Natural killer cell (primary cell): Measurements from ENCODE around the gene STEAP2. TPM values are rescaled to one million over a fixed set of nuclear protein-coding genes. Genes with fewer than 3 reads are reported as not detected.

Source experiments
- ATAC-seq, 3 donors: fragments of 150-1000 bp in 2 of 3; fragments of 200-7000 bp in 1 of 3; cut with Tn5 transposase; 1 replicate in 1 of 3; 2 replicates in 2 of 3; pipeline ENCODE4 v1.10.0; 2021; ENCODE audit warnings: mild to moderate bottlenecking in 2 of 3, moderate library complexity in 2 of 3
- DNase-seq, 2 donors: peaks; one replicate each; pipeline versions ENCODE4 v3.0.0 to v3.0.0-alpha.2; 2013 to 2021; ENCODE audit warnings: mixed read lengths in 1 of 2
- H3K27ac ChIP-seq: one replicate; pipeline ENCODE4 v1.5.1; 2013; ENCODE audit warnings: mild to moderate bottlenecking, low read length
- H3K27me3 ChIP-seq: one replicate; pipeline ENCODE4 v1.6.1; 2013; ENCODE audit warnings: low read length; ENCODE audit not compliant: control insufficient read depth, insufficient read depth
- H3K36me3 ChIP-seq: one replicate; pipeline ENCODE4 v1.6.1; 2013; ENCODE audit warnings: low read length; ENCODE audit not compliant: control insufficient read depth, insufficient read depth
- H3K4me1 ChIP-seq: one replicate; pipeline ENCODE4 v1.6.1; 2013; ENCODE audit warnings: low read length; ENCODE audit not compliant: control insufficient read depth, insufficient read depth
- H3K4me3 ChIP-seq: one replicate; pipeline ENCODE4 v1.5.1; 2013; ENCODE audit warnings: low read length
- H3K9me3 ChIP-seq: one replicate; pipeline ENCODE4 v1.6.1; 2013; ENCODE audit warnings: low read length; ENCODE audit not compliant: control insufficient read depth, insufficient read depth
- H3K27ac Mint-ChIP-seq, 2 donors: one replicate each; pipeline ENCODE4 v1.8.0; 2022; ENCODE audit warnings: mild to moderate bottlenecking in 2 of 2, mixed read lengths in 2 of 2, moderate library complexity in 1 of 2
- H3K27me3 Mint-ChIP-seq, 2 donors: one replicate each; pipeline ENCODE4 v1.8.0; 2022; ENCODE audit warnings: low read depth in 2 of 2, mixed read lengths in 2 of 2
- H3K36me3 Mint-ChIP-seq: one replicate; pipeline ENCODE4 v1.8.0; 2022; ENCODE audit warnings: mixed read lengths
- H3K4me1 Mint-ChIP-seq, 2 donors: one replicate each; pipeline ENCODE4 v1.8.0; 2022; ENCODE audit warnings: mixed read lengths in 2 of 2
- H3K4me3 Mint-ChIP-seq: one replicate; pipeline ENCODE4 v1.8.0; 2022; ENCODE audit warnings: mild to moderate bottlenecking, moderate library complexity, mixed read lengths
- H3K9me3 Mint-ChIP-seq, 2 donors: one replicate each; pipeline ENCODE4 v1.8.0; 2022; ENCODE audit warnings: mixed read lengths in 2 of 2
- CTCF ChIP-seq: fragments of 200-600 bp; IDR thresholded peaks from one replicate; pipeline ENCODE4 v1.8.0; 2022; ENCODE audit warnings: antibody characterized with exemption
- WGBS: methylation state at CpG from one replicate; pipeline ENCODE4 v1.1.7; 2013; ENCODE audit warnings: missing lambda C conversion rate; ENCODE audit not compliant: insufficient coverage; 5-methylcytosine and 5-hydroxymethylcytosine counted together
- intact Hi-C: fragments of 100-400 bp; cut with micrococcal nuclease; formaldehyde crosslinking; loops from one replicate; pipeline ENCODE4 v1.14.2; 2022
- total RNA-seq, 4 donors: library from RNA; stranded (reverse); fragments of 120-200 nt in 1 of 4; gene quantifications; one replicate each; pipeline versions ENCODE4 v1.2.3 to v1.2.4, GENCODE V29; 2013 to 2022

STEAP2 gene
- total RNA-seq, 3 donors from 2014 or later (not counting 1 experiment from before 2014, with no cell fraction given), result 0.05 to 0.16 TPM; not detected in 1

DNA sequence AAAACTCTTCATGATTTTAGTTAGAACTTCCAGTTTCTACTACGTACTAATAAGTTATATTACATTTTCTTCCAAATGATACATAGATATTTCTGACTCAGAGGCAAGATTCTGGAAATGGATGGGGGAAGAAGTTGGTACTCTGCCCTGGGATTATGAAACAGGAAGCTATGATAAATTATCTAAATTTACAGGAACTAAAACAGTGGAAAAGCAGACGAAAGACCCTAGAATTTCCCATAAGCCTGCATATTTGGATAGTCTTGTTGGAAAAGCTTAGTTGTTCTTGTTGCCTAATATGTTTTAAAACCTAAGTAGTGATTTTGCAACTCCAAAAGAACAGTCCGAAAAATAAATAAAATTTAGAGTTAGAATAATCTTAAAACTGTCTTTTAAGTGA lies 55.3 kb downstream of the STEAP2 start:
- Mint-ChIP-seq H3K9me3 (no peaks in the 10 kb centered on the region), H3K4me1 (no peaks in the 10 kb centered on the region), H3K27ac (no peak overlapping the region), H3K36me3 (no peaks in the 10 kb centered on the region), H3K4me3 (no peak overlapping the region), H3K27me3 (peaks cover 0 to 10% of the 10 kb centered on the region in 2 donors)
- Histone ChIP-seq H3K27ac (no peak overlapping the region), H3K4me1 (no peaks in the 10 kb centered on the region), H3K4me3 (no peak overlapping the region), H3K9me3 (no peaks in the 10 kb centered on the region), H3K36me3 (no peaks in the 10 kb centered on the region), H3K27me3 (no peaks in the 10 kb centered on the region)
- ATAC-seq, result no peak
- DNase-seq, result no peak
- TF ChIP-seq CTCF, result no peak
- 89% methylated on average over 1 of the region's 3 CpGs for WGBS
- intact Hi-C loops, result no loop called here

DNA sequence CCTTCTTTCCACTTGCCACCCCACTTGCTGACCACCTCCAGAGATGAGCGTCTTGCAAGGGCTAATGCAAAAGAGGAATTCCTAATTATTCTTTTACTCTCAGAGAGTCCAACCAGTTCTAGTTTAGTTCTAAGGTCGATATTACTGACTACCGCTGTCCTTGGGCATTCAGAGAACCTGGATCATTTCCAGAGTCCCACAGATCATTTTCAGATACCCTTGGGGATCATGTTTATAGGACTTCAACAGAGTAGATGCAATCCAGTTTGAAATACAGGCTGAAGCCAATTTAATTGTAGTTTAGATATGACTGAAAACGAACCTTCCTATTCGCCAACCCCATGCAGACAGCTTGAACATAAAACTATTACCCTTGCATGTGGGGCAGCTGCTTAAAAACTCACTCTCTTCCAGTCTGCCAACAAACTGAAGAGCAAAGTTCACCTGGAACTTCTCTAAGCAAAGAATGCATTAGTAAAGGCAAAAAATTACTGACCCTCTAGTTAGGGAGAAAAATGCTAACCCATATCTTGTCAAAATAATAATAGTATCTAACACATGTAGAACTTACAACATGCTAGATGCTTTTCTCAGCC lies 55.8 kb downstream of the STEAP2 start:
- TF ChIP-seq CTCF, result no peak
- DNase-seq (no peak), ATAC-seq (no peak)
- no peaks in the 10 kb centered on the region for H3K9me3 Mint-ChIP-seq
- no peaks in the 10 kb centered on the region for H3K36me3 Mint-ChIP-seq
- Histone ChIP-seq H3K9me3 (no peaks in the 10 kb centered on the region), H3K27me3 (no peaks in the 10 kb centered on the region), H3K36me3 (no peaks in the 10 kb centered on the region), H3K4me1 (no peaks in the 10 kb centered on the region), H3K4me3 (no peak overlapping the region), H3K27ac (no peak overlapping the region)
- intact Hi-C loops, result no loop called here
- H3K27ac Mint-ChIP-seq, result no peak overlapping the region
- peaks cover 0 to 10% of the 10 kb centered on the region in 2 donors for H3K27me3 Mint-ChIP-seq
- no peak overlapping the region for H3K4me3 Mint-ChIP-seq
- H3K4me1 Mint-ChIP-seq, result no peaks in the 10 kb centered on the region
- 88% methylated on average over 4 of the region's 5 CpGs for WGBS

GRCh38 chr7:90269163-90269562 lies 57.6 kb downstream of the STEAP2 start:
- DNase-seq (no peak), ATAC-seq (no peak)
- 93% methylated on average over 1 of the region's 1 CpG for WGBS
- no peak for TF ChIP-seq CTCF
- Mint-ChIP-seq H3K27me3 (peaks cover 0 to 10% of the 10 kb centered on the region in 2 donors), H3K4me1 (no peaks in the 10 kb centered on the region), H3K9me3 (no peaks in the 10 kb centered on the region), H3K27ac (no peak overlapping the region), H3K4me3 (no peak overlapping the region), H3K36me3 (no peaks in the 10 kb centered on the region)
- intact Hi-C loops, result no loop called here
- no peaks in the 10 kb centered on the region for H3K36me3 ChIP-seq
- H3K4me3 ChIP-seq, result no peak overlapping the region
- H3K27ac ChIP-seq, result no peak overlapping the region
- H3K4me1 ChIP-seq, result no peaks in the 10 kb centered on the region
- H3K27me3 ChIP-seq, result no peaks in the 10 kb centered on the region
- H3K9me3 ChIP-seq, result no peaks in the 10 kb centered on the region
